GM18505 (cell line): ENCODE data around the gene NR2F1.

Source experiments
- ATAC-seq: cut with Tn5 transposase; IDR thresholded peaks from one replicate; pipeline ENCODE4 v1.9.1; 2021; ENCODE audit not compliant: unreplicated experiment
- POLR2A ChIP-seq: IDR thresholded peaks from 4 replicates; pipeline ENCODE4 v1.6.1; 2011; ENCODE audit warnings: borderline replicate concordance; ENCODE audit not compliant: insufficient read depth, insufficient read length; ENCODE audit errors: extremely low read depth

The NR2F1 gene

DNA sequence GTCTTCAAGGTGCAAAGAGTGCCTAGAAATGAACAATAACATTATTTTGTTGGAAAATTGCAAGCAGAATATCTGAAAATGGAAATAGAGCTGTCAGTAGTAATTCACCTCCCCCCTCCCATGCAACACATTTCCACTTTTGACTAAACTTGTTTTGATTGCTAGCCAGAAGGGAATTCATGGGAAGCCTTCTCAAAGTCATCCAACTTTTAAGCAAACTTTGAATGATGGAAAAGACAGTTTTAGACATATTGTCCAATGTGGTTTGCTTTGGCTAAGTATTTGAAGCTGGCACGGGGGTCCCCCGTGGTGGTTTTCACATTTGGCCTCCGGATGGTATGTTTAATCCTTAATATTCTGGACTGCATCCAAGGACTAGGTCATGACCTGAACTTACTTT, 7.5 kb downstream of the NR2F1 start:
- no peak for ATAC-seq
- no peak for TF ChIP-seq POLR2A

DNA sequence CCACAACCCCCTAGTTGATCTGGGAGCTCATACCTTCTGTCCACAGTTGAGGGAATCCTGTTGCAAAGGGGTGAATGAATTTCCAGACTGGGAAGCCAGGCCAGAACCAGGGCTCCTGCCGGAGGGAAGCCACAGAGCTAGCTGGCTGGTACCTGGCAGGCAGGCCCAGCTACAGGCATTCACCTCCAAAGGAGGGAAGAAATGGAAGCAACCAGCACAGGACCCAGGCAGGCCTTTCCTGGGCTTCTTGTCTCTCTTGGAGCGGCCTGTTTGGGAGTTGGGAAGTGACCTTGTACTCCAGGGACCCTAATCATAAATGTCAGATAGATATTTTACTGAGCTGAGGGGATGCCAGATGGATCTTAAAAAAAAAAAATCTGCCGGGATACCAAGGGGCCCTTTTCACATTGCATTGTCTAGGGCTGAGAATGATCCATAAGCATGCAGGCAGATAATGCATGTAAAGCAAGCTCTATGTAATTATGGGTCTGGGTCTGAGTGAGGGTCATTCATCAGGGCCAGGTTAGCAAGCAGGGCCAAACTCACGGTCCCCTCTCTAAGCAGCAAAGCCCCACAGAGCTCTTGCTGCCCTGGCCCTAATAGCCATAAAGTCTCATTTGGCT, 8.4 kb downstream of the NR2F1 start:
- no peak for TF ChIP-seq POLR2A
- ATAC-seq: no peak

DNA sequence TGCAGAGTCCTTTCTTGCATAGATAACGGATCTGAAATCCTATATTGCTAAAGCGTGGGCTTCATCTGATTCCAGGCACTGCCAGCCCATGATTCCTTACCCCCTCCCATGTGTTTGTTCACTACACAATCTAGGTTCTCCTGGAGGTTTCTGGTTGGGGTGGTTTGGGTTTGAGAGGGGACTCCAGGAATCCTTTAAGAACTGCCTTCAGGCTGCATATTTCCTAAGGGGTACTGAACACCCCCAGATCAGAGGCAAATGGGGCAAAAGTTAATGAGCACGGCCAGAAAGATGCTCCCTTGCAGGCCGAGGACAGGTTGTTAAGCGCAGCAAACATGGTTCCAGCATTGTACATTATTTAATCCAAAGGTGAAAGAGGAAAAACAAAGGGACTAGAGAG, 9.9 kb downstream of the NR2F1 start:
- ATAC-seq: no peak
- no peak for TF ChIP-seq POLR2A

DNA sequence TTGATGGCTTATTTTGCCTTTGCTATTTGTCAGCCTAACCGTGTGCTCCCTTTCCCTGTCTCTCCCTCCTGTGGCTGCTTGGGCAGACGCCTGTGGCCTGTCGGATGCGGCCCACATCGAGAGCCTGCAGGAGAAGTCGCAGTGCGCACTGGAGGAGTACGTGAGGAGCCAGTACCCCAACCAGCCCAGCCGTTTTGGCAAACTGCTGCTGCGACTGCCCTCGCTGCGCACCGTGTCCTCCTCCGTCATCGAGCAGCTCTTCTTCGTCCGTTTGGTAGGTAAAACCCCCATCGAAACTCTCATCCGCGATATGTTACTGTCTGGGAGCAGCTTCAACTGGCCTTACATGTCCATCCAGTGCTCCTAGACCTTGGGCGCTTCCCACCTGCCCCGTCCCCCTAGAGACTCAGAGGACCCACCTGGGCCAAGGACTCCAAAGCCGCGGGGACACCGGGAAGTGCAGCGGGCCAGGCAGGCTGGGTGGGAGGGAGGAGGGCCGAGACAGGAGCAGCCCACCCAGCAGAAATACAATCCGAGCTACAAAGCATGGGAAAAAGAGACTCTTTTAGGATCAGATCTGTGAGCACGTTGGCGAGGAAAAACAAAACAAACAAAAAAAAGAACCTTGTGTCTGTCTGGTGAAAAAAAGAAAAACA, 10.6 kb downstream of the NR2F1 start:
- ATAC-seq: no peak
- no peak for TF ChIP-seq POLR2A

DNA sequence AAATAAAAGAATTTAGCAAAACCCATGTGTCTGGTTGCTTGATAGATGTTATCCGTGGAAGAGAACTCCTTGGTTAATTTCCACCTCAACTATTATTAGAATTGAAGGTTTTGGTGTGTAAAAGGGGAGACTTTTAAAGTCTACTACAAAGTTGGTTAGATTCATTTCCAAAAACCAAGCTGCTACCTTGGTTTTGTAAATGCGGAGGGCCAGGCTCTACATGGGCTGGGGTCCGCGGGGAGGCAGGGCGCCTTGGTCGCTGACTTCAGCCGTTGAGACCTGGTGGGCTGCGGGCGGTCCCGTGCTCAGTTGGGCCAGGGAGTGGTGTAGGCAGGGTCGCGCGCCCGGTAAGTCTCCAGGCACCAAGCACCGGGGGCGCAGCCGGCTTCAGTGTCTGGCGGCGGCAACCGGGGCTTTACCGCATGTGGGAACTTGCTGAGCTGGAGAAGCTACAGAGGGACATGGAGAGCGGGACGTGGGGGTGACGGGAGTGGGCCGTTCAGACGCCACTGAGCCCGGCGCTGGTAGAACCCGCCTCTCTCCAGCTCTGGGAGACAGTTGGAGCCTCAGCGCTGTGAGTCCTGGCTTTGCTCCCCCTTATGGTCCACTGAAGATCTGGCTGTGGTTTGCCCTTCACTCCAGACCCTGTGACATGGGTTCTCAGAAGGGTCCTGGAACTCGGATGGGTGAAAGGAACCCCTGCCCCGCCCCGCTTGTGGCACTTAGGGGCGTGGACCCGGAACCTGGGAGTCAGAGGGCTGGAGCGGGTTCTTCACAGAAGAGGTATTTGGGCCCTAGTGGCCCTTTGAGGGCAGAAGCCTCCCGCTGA, 11.8 kb downstream of the NR2F1 start:
- ATAC-seq: no peak
- no peak for TF ChIP-seq POLR2A

DNA sequence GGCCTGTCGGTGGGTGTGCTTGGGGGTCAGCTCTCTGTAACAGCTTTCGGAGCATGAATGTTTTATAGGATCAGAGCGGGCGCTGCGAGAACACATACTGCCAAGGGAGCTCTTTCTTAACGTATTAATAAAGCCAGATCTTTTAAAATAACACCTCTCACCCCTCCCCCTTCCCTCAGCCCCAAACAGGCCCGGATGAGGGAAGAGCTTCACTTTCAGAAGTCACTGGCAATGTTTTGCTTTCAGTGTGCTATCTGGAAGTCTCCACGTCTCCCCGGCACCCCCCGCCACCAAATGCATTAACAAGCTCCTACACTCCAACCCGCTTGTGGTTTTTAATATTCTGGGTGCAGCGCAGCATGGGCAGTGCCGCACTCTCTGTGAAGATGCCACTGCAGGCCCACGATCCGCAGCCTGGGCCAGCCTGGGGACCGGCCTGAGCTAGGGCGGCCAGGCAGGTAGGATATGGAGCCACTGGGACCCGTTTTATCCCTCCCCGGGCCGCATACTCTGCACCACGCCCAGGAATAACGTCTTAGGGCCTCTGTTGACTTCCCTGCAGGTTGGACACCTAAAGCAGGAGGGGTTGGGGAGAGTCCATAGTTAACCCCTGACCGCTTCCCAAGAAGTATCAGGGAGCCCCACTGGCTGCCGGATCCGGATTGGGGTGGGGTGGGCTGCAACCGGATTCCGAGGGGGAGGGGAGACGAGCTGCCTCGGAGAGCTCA, 12.6 kb downstream of the NR2F1 start:
- TF ChIP-seq POLR2A: no peak
- ATAC-seq: no peak

DNA sequence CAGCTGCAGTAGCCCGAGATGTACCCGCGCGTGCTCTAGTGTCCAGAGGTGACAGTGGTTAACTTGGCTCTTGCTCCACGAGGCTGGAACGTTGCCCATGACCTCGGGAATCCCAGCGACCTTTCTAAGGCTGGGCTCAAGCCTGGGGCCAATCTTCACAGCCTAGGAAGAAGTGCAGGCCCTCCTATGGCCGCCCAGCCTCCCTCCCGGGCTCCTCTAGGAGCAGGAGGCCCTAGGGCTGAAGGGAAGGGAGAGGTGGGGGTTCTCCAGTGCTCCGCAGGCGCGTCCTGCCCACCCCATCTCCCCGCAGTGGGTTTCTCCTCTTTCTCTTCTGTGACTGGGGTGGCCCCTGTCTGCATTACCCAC, 13.3 kb downstream of the NR2F1 start:
- ATAC-seq: no peak
- no peak for TF ChIP-seq POLR2A

DNA sequence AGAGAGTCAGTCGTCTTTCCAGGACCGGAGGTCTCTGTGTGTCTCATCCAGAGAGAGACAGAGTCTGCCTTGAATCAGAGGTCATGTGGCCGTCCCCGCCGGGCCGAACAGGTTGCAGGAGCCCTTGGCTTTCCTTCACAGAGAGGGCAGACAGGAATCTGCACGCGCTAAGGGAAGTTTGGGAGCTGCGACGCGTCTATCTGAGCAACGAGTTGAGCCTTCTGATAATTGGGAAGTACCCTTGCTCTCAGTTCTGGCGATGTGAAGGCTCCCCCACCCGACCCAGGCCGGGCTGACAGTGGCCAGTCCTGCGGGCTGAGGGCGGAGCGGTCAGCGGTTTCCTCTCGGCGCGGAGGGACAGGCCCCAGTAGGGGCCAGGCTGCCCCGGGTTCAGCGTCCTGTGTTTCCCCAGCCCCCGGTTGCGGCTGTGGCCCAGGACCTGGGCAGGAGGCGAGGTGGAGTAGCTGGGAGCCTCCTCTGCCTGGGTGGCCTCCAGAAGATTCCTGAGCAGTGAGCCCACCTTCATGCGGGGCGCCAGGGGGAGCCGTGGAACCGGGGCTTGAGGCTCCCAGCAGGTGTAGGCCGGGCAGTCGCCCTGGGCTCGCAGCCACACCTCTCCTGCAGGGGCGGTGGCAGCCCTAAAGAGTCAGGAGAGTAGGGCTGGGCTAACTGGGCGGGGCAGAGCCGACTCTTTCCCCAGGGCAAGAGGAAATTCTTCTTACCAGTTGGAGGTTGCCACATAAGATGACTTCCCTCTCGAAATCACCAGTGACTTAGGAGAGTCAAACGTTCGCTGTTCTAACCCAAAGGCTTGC, 13.9 kb downstream of the NR2F1 start:
- TF ChIP-seq POLR2A: no peak
- ATAC-seq: no peak

DNA sequence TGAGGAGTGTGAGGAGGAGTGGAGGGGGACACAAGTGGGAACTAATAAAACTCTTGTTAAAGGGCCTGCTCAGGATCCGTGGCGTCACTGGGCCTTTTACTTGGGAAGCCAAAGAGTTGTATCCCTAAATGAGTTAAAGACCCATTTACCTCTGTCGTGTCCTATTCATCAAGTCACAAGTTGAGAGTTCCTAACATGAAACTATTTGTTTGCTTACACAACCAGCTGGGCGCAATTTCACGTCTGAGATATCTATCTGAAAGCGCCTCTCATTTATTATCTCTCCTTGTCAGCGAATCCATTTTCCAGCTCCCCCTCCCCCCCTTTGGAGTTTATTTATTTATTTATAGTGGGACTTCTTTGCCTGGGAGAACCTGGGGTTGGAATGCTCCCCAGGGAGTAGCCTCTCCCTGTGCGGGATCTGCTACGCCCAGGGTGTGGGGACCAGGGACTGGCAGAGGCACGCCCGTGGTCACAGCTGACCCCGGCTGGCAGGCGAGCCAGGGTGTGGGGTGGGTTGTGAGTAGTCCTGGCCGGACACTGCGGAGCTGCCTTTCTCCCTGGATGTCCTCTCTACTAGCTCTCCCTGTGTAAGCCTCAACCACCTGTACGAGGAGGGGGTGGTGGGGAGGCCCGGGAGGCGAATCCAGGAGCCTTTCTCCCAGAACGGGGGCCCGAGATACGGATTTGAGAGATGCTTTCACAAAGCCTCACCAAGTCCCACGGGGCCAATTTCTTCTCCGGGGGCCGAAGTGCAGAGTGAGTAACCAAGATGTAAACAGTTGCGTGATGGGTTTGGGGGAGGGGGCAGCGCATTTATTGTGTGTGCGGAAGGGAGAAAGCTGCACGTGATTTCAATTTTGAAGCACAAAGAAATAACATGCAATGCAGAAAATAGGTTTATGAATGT, 15.3 kb downstream of the NR2F1 start:
- ATAC-seq: no peak
- TF ChIP-seq POLR2A: no peak

DNA sequence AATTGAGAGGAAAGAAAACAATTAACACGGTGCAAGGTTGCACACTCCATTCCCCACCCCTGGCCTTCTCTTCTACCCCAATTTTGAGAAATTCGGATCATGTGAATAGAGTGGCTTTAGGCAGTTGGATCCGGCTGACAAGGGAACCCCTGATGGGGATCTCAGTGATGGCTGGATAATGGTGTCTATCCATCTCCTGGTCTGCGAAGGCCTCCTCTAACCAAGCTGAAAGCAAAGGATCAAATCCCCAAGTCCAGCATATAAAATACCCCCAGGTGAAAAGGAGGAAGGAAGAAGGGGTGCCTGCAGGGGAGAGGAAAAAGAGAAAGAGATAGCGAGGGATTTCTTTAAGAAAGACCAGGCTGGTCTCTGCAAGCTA, 16.0 kb downstream of the NR2F1 start:
- no peak for TF ChIP-seq POLR2A
- no peak for ATAC-seq

DNA sequence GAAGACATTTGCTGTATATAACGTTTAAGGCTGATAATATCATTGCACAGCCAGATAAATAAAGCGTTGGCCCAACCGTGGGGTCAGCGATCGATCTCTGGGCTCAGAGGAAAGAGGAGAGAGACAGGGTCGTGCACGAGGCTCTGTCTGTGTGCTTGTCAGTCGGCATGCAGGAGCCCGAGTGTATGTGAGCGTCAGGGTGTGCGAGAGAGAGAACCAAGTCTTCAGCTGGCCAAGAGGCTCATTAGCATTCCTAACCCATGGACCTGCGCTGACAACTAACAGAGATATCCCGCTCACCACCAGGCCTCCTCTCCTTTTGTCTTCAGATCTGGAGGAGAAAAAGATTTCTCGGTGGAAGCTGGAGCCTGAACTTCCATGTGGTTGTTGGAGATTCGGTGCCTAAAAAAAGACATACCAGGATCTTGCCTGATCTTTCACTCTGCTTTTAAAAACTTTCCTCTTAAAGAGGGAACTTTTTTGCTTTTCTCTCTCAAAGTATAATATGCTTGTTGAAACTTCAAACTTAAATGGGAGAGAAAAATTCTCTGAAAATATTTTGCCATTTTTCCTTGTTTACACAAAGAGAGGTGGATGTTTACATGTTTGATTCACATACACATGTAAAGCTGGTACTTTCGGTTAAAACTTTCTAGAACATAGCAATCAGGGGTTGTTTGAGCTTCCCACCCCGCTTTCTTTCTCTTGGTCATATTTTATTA, 16.5 kb downstream of the NR2F1 start:
- no peak for TF ChIP-seq POLR2A
- ATAC-seq: no peak
